ENCODE measurements around the gene ZNF613. TPM values are rescaled to one million over a fixed set of nuclear protein-coding genes. Genes with fewer than 3 reads are reported as not detected.
A peak's percentile ranks its signal among the peaks of the same experiment; 100 is the strongest.
"Not testable (repeated sequence)": the region's sequence is repeated elsewhere in the genome, so short reads cannot be mapped to it uniquely, and the experiment has no call there.

Gene ZNF613
- total RNA-seq, 1 donor from 2014 or later = 3.4 TPM

GRCh38 chr19:51971624-51972023 is 44.4 kb downstream of the ZNF613 start:
- H3K9me3 ChIP-seq (replicated peaks) = peaks cover 100% of the 10 kb centered on the region
- H3K27ac ChIP-seq (replicated peaks) = no peak overlapping the region
- intact Hi-C loops (cut with micrococcal nuclease) = no loop called here
- H3K4me1 ChIP-seq = peaks cover 1% of the 10 kb centered on the region
- no peak for TF ChIP-seq CTCF (IDR thresholded peaks at IDR 0.05; ENCODE audit: borderline replicate concordance)
- no peak for DNase-seq
- H3K36me3 ChIP-seq = peaks cover 98% of the 10 kb centered on the region
- no peak overlapping the region for H3K4me3 ChIP-seq
- no peaks in the 10 kb centered on the region for H3K27me3 ChIP-seq (ENCODE audit: low read depth)

GRCh38 chr19:51975787-51976186 is 48.5 kb downstream of the ZNF613 start:
- H3K27ac ChIP-seq (replicated peaks); intact Hi-C loops (cut with micrococcal nuclease); DNase-seq; H3K4me3 ChIP-seq; H3K27me3 ChIP-seq (ENCODE audit: low read depth): not testable (repeated sequence)
- peaks cover 98% of the 10 kb centered on the region for H3K36me3 ChIP-seq
- peaks cover 100% of the 10 kb centered on the region for H3K9me3 ChIP-seq (replicated peaks)
- peaks cover 11% of the 10 kb centered on the region for H3K4me1 ChIP-seq

- Histone ChIP-seq H3K9me3 (replicated peaks) (peaks cover 98% of the 10 kb centered on the region), H3K4me1 (peaks cover 11% of the 10 kb centered on the region), H3K27me3 (ENCODE audit: low read depth) (no peaks in the 10 kb centered on the region), H3K36me3 (peaks cover 98% of the 10 kb centered on the region), H3K4me3 (no peak overlapping the region), H3K27ac (replicated peaks) (peak overlapping the region; percentile 17)
- intact Hi-C loops (cut with micrococcal nuclease) = no loop called here
- TF ChIP-seq CTCF (IDR thresholded peaks at IDR 0.05; ENCODE audit: borderline replicate concordance) = no peak
- no peak for DNase-seq
Measured at GRCh38 chr19:51976852-51977251, 49.6 kb downstream of the ZNF613 start.

GRCh38 chr19:51977346-51977745 is 50.1 kb downstream of the ZNF613 start:
- H3K4me3 ChIP-seq = no peak overlapping the region
- peaks cover 11% of the 10 kb centered on the region for H3K4me1 ChIP-seq
- H3K27me3 ChIP-seq (ENCODE audit: low read depth) = no peaks in the 10 kb centered on the region
- intact Hi-C loops (cut with micrococcal nuclease) = no loop called here
- DNase-seq = no peak
- no peak for TF ChIP-seq CTCF (IDR thresholded peaks at IDR 0.05; ENCODE audit: borderline replicate concordance)
- H3K36me3 ChIP-seq = peaks cover 96% of the 10 kb centered on the region
- peak overlapping the region; percentile 17 for H3K27ac ChIP-seq (replicated peaks)
- H3K9me3 ChIP-seq (replicated peaks) = peaks cover 98% of the 10 kb centered on the region

- H3K9me3 ChIP-seq (replicated peaks) = peaks cover 96% of the 10 kb centered on the region
- no peaks in the 10 kb centered on the region for H3K27me3 ChIP-seq (ENCODE audit: low read depth)
- TF ChIP-seq CTCF (IDR thresholded peaks at IDR 0.05; ENCODE audit: borderline replicate concordance) = no peak
- no peak overlapping the region for H3K4me3 ChIP-seq
- intact Hi-C loops (cut with micrococcal nuclease) = no loop called here
- no peak for DNase-seq
- H3K4me1 ChIP-seq = peaks cover 22% of the 10 kb centered on the region
- peaks cover 86% of the 10 kb centered on the region for H3K36me3 ChIP-seq
- no peak overlapping the region for H3K27ac ChIP-seq (replicated peaks)
Measured at GRCh38 chr19:51978882-51979281, 51.6 kb downstream of the ZNF613 start.

- TF ChIP-seq CTCF (IDR thresholded peaks at IDR 0.05; ENCODE audit: borderline replicate concordance) = no peak
- H3K27me3 ChIP-seq (ENCODE audit: low read depth) = no peaks in the 10 kb centered on the region
- no peak for DNase-seq
- intact Hi-C loops (cut with micrococcal nuclease) = no loop called here
- no peak overlapping the region for H3K27ac ChIP-seq (replicated peaks)
- no peak overlapping the region for H3K4me3 ChIP-seq
- H3K36me3 ChIP-seq = peaks cover 72% of the 10 kb centered on the region
- peaks cover 96% of the 10 kb centered on the region for H3K9me3 ChIP-seq (replicated peaks)
- H3K4me1 ChIP-seq = peaks cover 33% of the 10 kb centered on the region
Measured at GRCh38 chr19:51980116-51980736, 53.0 kb downstream of the ZNF613 start.

- H3K9me3 ChIP-seq (replicated peaks) = peaks cover 90% of the 10 kb centered on the region
- H3K27ac ChIP-seq (replicated peaks); H3K4me3 ChIP-seq; DNase-seq; H3K27me3 ChIP-seq (ENCODE audit: low read depth); intact Hi-C loops (cut with micrococcal nuclease): not testable (repeated sequence)
- peaks cover 67% of the 10 kb centered on the region for H3K36me3 ChIP-seq
- H3K4me1 ChIP-seq = peaks cover 40% of the 10 kb centered on the region
Measured at GRCh38 chr19:51980926-51981325, 53.7 kb downstream of the ZNF613 start.
